Effector memory CD4-positive, alpha-beta T cell (primary cell): ENCODE results near the gene METTL25B.
"Not testable (repeated sequence)": the region's sequence is repeated elsewhere in the genome, so short reads cannot be mapped to it uniquely, and the experiment has no call there.

ENCODE experiments used
- DNase-seq, 3 donors: peaks; one replicate each; pipeline ENCODE4 v3.0.0-alpha.2; 2020
- H3K27ac ChIP-seq: 2 replicates; pipeline ENCODE4 v1.7.0; 2013; ENCODE audit warnings: mild to moderate bottlenecking, low read length, moderate library complexity; ENCODE audit not compliant: insufficient read depth, poor library complexity, severe bottlenecking
- H3K27me3 ChIP-seq: replicated peaks from 2 replicates; pipeline ENCODE4 v1.7.0; 2013; ENCODE audit warnings: mild to moderate bottlenecking, low read length; ENCODE audit not compliant: insufficient read depth, control insufficient read depth, poor library complexity, severe bottlenecking
- H3K36me3 ChIP-seq: 2 replicates; pipeline ENCODE4 v1.7.0; 2013; ENCODE audit warnings: mild to moderate bottlenecking, low read length, moderate library complexity; ENCODE audit not compliant: control insufficient read depth, insufficient read depth
- H3K4me1 ChIP-seq: 2 replicates; pipeline ENCODE4 v1.7.0; 2013; ENCODE audit warnings: low read length, mild to moderate bottlenecking; ENCODE audit not compliant: control insufficient read depth, insufficient read depth, poor library complexity, severe bottlenecking
- H3K4me3 ChIP-seq: 2 replicates; pipeline ENCODE4 v1.7.0; 2013; ENCODE audit warnings: low read length, low read depth, mild to moderate bottlenecking; ENCODE audit not compliant: insufficient read depth, poor library complexity, severe bottlenecking
- H3K9me3 ChIP-seq: 2 replicates; pipeline ENCODE4 v1.7.0; 2013; ENCODE audit warnings: mild to moderate bottlenecking, low read length, moderate library complexity; ENCODE audit not compliant: control insufficient read depth

The METTL25B gene

GRCh38 chr1:156756355-156756754 lies 28.1 kb downstream of the METTL25B start:
- Histone ChIP-seq H3K4me1 (peaks cover 11% of the 10 kb centered on the region), H3K36me3 (no peaks in the 10 kb centered on the region), H3K4me3 (no peak overlapping the region), H3K27me3 (no peaks in the 10 kb centered on the region), H3K9me3 (no peaks in the 10 kb centered on the region), H3K27ac (no peak overlapping the region)
- no peak for DNase-seq

- DNase-seq, H3K27me3 ChIP-seq, H3K36me3 ChIP-seq, H3K27ac ChIP-seq, H3K9me3 ChIP-seq, H3K4me1 ChIP-seq, H3K4me3 ChIP-seq: not testable (repeated sequence)
These were observed 29.4 kb downstream of the METTL25B start for GRCh38 chr1:156757572-156758253.

GRCh38 chr1:156760092-156760795 lies 32.0 kb downstream of the METTL25B start:
- Histone ChIP-seq H3K27ac (no peak overlapping the region), H3K4me3 (no peak overlapping the region), H3K36me3 (no peaks in the 10 kb centered on the region), H3K4me1 (no peaks in the 10 kb centered on the region), H3K27me3 (no peaks in the 10 kb centered on the region), H3K9me3 (no peaks in the 10 kb centered on the region)
- no peak for DNase-seq

- Histone ChIP-seq H3K27ac (no peak overlapping the region), H3K4me1 (no peaks in the 10 kb centered on the region), H3K27me3 (no peaks in the 10 kb centered on the region), H3K4me3 (no peak overlapping the region), H3K9me3 (no peaks in the 10 kb centered on the region), H3K36me3 (no peaks in the 10 kb centered on the region)
- no peak for DNase-seq
These were observed 32.5 kb downstream of the METTL25B start for GRCh38 chr1:156760796-156761104.

- not testable (repeated sequence) for DNase-seq, H3K27me3 ChIP-seq, H3K27ac ChIP-seq, H3K36me3 ChIP-seq, H3K4me3 ChIP-seq, H3K9me3 ChIP-seq
- H3K4me1 ChIP-seq = peaks cover 21% of the 10 kb centered on the region
These were observed 36.9 kb downstream of the METTL25B start for GRCh38 chr1:156765136-156765535.

- H3K27ac ChIP-seq = no peak overlapping the region
- peaks cover 3% of the 10 kb centered on the region for H3K36me3 ChIP-seq
- H3K4me1 ChIP-seq = peaks cover 24% of the 10 kb centered on the region
- H3K9me3 ChIP-seq = no peaks in the 10 kb centered on the region
- no peaks in the 10 kb centered on the region for H3K27me3 ChIP-seq
- no peak overlapping the region for H3K4me3 ChIP-seq
- no peak for DNase-seq
These were observed 37.4 kb downstream of the METTL25B start for GRCh38 chr1:156765666-156766065.

GRCh38 chr1:156766298-156767100 lies 38.2 kb downstream of the METTL25B start:
- peak overlapping the region; percentile 55 for H3K4me3 ChIP-seq
- peaks cover 28% of the 10 kb centered on the region for H3K4me1 ChIP-seq
- peak overlapping the region; percentile 98 for H3K27ac ChIP-seq
- H3K9me3 ChIP-seq = no peaks in the 10 kb centered on the region
- no peaks in the 10 kb centered on the region for H3K27me3 ChIP-seq
- DNase-seq = no peak
- peaks cover 9% of the 10 kb centered on the region for H3K36me3 ChIP-seq

GRCh38 chr1:156767101-156767878 lies 39.0 kb downstream of the METTL25B start, which contains the start of gene PRCC:
Gene PRCC (plus strand): TSS chr1:156767535. CDS start chr1:156767772, 237 bp downstream.
- peak; percentile 95 to 98 (median 96) for DNase-seq
- H3K27me3 ChIP-seq = no peaks in the 10 kb centered on the region
- peak within 1 kb of the TSS; percentile 93 for H3K4me3 ChIP-seq
- peaks cover 28% of the 10 kb centered on the region for H3K4me1 ChIP-seq
- peaks cover 9% of the 10 kb centered on the region for H3K36me3 ChIP-seq
- H3K9me3 ChIP-seq = no peaks in the 10 kb centered on the region
- H3K27ac ChIP-seq = peak within 1 kb of the TSS; percentile 98

GRCh38 chr1:156767879-156768604 lies 39.8 kb downstream of the METTL25B start:
- H3K36me3 ChIP-seq = peaks cover 9% of the 10 kb centered on the region
- peak overlapping the region; percentile 93 for H3K4me3 ChIP-seq
- H3K4me1 ChIP-seq = peaks cover 28% of the 10 kb centered on the region
- peak; percentile 9 to 33 (median 15) for DNase-seq
- H3K27ac ChIP-seq = peak overlapping the region; percentile 98
- H3K9me3 ChIP-seq = no peaks in the 10 kb centered on the region
- H3K27me3 ChIP-seq = no peaks in the 10 kb centered on the region
